ENCODE data around the gene HAGH.
"Not testable (repeated sequence)": the region's sequence is repeated elsewhere in the genome, so short reads cannot be mapped to it uniquely, and the experiment has no call there.

The HAGH gene

DNA sequence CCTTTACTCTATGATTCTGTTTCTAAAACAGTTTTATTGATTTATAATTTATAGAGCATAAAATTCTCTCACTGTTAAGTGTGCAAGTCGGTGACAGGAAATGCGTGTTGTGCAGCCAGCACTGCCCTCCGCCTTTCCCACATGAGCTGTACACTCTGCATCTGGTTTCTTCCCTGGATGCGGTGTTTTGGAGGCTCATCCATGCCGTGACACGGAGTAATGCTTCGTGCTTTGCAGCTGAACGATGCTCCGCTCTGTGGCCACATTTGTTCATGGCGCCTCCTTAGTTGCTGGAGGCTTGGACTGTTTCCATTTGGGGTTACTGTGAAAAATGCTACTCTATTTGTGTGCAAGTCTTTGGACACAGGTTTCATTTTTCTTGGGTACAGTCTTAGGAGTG lies 25.9 kb downstream of the HAGH start:
- Histone ChIP-seq H3K9me3 (ENCODE audit: control insufficient read depth, insufficient read depth, low read length) (peaks cover 5% of the 10 kb centered on the region; the same call in 1 of the 2 replicates), H3K27ac (ENCODE audit: low read depth, low read length) (no peak overlapping the region), H3K9me2 (replicated peaks; ENCODE audit: control insufficient read depth, low read length) (no peaks in the 10 kb centered on the region), H3K4me1 (ENCODE audit: control insufficient read depth, low read length) (no peaks in the 10 kb centered on the region), H3K36me3 (ENCODE audit: control insufficient read depth, low read length) (no peaks in the 10 kb centered on the region), H3K4me3 (ENCODE audit: low read length) (no peak overlapping the region), H3K27me3 (ENCODE audit: control insufficient read depth, low read length) (no peaks in the 10 kb centered on the region), H4K20me1 (ENCODE audit: control insufficient read depth, insufficient read depth, low read depth, low read length) (no peaks in the 10 kb centered on the region), H3K4me2 (ENCODE audit: low read length) (no peak overlapping the region), H3K79me2 (ENCODE audit: control insufficient read depth, low read length) (no peaks in the 10 kb centered on the region), H3F3A (ENCODE audit: control insufficient read depth, insufficient read depth) (no peaks in the 10 kb centered on the region)
- no peak for TF ChIP-seq EZH2phosphoT487 (IDR thresholded peaks at IDR 0.05; ENCODE audit: borderline replicate concordance, low read length)
- TF ChIP-seq, protein P1, sequence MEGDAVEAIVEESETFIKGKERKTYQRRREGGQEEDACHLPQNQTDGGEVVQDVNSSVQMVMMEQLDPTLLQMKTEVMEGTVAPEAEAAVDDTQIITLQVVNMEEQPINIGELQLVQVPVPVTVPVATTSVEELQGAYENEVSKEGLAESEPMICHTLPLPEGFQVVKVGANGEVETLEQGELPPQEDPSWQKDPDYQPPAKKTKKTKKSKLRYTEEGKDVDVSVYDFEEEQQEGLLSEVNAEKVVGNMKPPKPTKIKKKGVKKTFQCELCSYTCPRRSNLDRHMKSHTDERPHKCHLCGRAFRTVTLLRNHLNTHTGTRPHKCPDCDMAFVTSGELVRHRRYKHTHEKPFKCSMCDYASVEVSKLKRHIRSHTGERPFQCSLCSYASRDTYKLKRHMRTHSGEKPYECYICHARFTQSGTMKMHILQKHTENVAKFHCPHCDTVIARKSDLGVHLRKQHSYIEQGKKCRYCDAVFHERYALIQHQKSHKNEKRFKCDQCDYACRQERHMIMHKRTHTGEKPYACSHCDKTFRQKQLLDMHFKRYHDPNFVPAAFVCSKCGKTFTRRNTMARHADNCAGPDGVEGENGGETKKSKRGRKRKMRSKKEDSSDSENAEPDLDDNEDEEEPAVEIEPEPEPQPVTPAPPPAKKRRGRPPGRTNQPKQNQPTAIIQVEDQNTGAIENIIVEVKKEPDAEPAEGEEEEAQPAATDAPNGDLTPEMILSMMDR (IDR thresholded peaks at IDR 0.05; ENCODE audit: low read depth, low read length, poor library complexity, severe bottlenecking), result no peak

DNA sequence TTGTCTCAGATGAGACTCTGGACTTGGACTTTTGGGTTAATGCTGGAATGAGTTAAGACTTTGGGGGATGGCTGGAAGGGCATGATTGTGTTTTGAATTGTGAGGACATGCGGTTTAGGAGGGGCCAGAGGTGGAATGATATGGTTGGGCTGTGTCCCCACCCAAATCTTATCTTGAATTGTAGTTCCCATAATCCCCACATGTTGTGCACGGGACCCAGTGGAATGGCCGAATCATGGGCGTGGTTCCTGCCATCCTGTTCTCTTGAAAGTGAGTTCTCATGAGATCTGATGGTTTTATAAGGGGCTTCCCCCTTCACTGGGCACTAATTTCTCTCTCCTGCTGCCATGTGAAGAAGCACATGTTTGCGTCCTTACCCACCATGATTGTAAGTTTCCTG lies 27.4 kb downstream of the HAGH start:
- H3K4me3 ChIP-seq (ENCODE audit: low read length); H3K9me3 ChIP-seq (ENCODE audit: control insufficient read depth, insufficient read depth, low read length); H4K20me1 ChIP-seq (ENCODE audit: control insufficient read depth, insufficient read depth, low read depth, low read length); H3K4me1 ChIP-seq (ENCODE audit: control insufficient read depth, low read length); H3K79me2 ChIP-seq (ENCODE audit: control insufficient read depth, low read length); H3K27me3 ChIP-seq (ENCODE audit: control insufficient read depth, low read length); H3K9me2 ChIP-seq (replicated peaks; ENCODE audit: control insufficient read depth, low read length); H3K27ac ChIP-seq (ENCODE audit: low read depth, low read length); H3F3A ChIP-seq (ENCODE audit: control insufficient read depth, insufficient read depth); H3K4me2 ChIP-seq (ENCODE audit: low read length); H3K36me3 ChIP-seq (ENCODE audit: control insufficient read depth, low read length): not testable (repeated sequence)

DNA sequence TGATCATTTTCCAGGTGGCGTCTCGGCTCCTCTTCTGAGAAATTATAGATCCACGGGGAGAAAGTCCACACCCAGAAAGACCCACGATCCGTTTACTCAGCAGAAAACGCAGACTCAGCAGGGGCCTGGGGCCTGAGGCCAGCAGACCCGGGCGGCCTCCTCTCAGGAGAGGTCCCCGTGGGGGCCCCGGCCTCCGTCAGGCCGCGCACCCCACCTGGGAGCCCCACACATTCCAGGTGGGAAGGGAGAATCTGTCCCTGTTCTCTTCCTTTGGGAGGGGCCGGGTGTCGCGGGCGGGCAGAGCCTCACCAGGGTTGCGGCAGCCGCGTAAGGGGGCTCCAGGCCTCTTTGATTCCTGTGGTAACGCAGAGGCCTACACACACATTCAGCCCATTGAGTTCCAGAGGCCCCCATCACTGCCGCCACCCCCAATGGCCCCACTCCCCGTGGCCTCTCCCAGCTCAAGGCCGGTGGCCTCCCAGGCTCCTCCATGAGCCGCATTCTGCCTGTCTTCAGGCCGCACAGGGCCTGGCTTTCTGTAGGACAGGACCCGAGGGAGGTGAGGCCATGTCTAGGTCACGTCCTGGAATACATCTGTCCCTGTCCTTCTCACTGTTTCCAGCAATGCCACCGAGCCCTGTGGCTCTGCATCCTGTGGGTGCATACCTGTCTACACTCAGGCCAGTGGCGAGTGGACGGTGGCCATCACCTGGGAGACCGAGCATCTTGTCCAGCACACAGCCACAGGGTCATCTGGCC lies 31.5 kb downstream of the HAGH start:
- no peaks in the 10 kb centered on the region for H3K9me2 ChIP-seq (replicated peaks; ENCODE audit: control insufficient read depth, low read length)
- H3K4me3 ChIP-seq (ENCODE audit: low read length), result no peak overlapping the region
- no peak overlapping the region for H3K4me2 ChIP-seq (ENCODE audit: low read length)
- no peaks in the 10 kb centered on the region for H3K36me3 ChIP-seq (ENCODE audit: control insufficient read depth, low read length)
- no peak overlapping the region for H3K27ac ChIP-seq (ENCODE audit: low read depth, low read length)
- no peaks in the 10 kb centered on the region for H3K79me2 ChIP-seq (ENCODE audit: control insufficient read depth, low read length)
- TF ChIP-seq, protein P1 (IDR thresholded peaks at IDR 0.05; ENCODE audit: low read depth, low read length, poor library complexity, severe bottlenecking), result no peak
- TF ChIP-seq EZH2phosphoT487 (IDR thresholded peaks at IDR 0.05; ENCODE audit: borderline replicate concordance, low read length), result no peak
- no peaks in the 10 kb centered on the region for H3K4me1 ChIP-seq (ENCODE audit: control insufficient read depth, low read length)
- peaks cover 5% of the 10 kb centered on the region; the same call in 1 of the 2 replicates for H3K9me3 ChIP-seq (ENCODE audit: control insufficient read depth, insufficient read depth, low read length)
- H3F3A ChIP-seq (ENCODE audit: control insufficient read depth, insufficient read depth), result no peaks in the 10 kb centered on the region
- H4K20me1 ChIP-seq (ENCODE audit: control insufficient read depth, insufficient read depth, low read depth, low read length), result no peaks in the 10 kb centered on the region
- H3K27me3 ChIP-seq (ENCODE audit: control insufficient read depth, low read length), result no peaks in the 10 kb centered on the region

DNA sequence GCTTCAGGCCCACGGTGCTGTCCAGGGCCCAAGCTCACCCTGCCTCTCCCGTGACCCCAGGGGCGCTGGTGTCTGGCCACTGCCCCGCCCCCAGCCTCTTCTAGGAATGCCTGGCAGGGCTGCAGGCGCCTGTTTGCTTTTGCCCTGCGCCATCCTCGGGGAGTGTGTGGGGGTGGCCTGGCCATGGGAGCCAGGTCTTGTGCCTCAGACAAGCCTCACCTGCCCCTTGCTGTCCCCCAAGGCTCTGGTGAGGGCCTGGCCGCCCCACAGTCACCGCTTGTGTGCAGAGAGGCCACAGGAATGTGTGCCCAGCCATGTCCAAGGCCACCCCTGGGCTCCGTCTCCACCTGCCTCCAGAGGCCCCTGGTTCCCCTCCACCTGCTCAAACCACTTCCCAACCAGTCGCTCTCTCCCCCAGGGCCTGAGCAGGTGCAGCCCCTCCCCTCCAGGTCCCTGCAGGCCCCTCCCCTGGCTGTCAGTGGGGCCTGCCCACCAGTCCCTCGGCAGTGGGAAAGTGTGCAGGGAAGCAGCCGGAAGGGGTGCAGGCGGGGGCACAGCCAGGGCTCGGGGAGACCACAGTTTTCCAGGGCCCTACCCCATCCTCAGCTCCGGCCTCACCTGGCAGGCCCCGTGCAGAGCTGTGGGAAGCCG lies 32.3 kb downstream of the HAGH start:
- Histone ChIP-seq H3K4me2 (ENCODE audit: low read length) (no peak overlapping the region), H3K79me2 (ENCODE audit: control insufficient read depth, low read length) (no peaks in the 10 kb centered on the region), H3K9me2 (replicated peaks; ENCODE audit: control insufficient read depth, low read length) (no peaks in the 10 kb centered on the region), H3K36me3 (ENCODE audit: control insufficient read depth, low read length) (no peaks in the 10 kb centered on the region; the same call in 1 of the 2 replicates), H4K20me1 (ENCODE audit: control insufficient read depth, insufficient read depth, low read depth, low read length) (no peaks in the 10 kb centered on the region), H3K27me3 (ENCODE audit: control insufficient read depth, low read length) (no peaks in the 10 kb centered on the region), H3F3A (ENCODE audit: control insufficient read depth, insufficient read depth) (no peaks in the 10 kb centered on the region), H3K4me1 (ENCODE audit: control insufficient read depth, low read length) (no peaks in the 10 kb centered on the region), H3K9me3 (ENCODE audit: control insufficient read depth, insufficient read depth, low read length) (peaks cover 5% of the 10 kb centered on the region; the same call in 1 of the 2 replicates), H3K27ac (ENCODE audit: low read depth, low read length) (no peak overlapping the region), H3K4me3 (ENCODE audit: low read length) (no peak overlapping the region)
- no peak for TF ChIP-seq EZH2phosphoT487 (IDR thresholded peaks at IDR 0.05; ENCODE audit: borderline replicate concordance, low read length)
- TF ChIP-seq, protein P1 (IDR thresholded peaks at IDR 0.05; ENCODE audit: low read depth, low read length, poor library complexity, severe bottlenecking), result no peak

Measured in DOHH2 (cell line).